IPS DF 4.7 (cell line): ENCODE measurements around the gene FANCD2OS.
"Not testable (repeated sequence)": the region's sequence is repeated elsewhere in the genome, so short reads cannot be mapped to it uniquely, and the experiment has no call there.

Experiments used
- DNase-seq: peaks from one replicate; pipeline ENCODE4 v3.0.0-alpha.2; 2013; ENCODE audit warnings: low spot score; ENCODE audit errors: extremely low read depth

The FANCD2OS gene

GRCh38 chr3:10093678-10094077 is 14.4 kb downstream of the FANCD2OS start:
- no peak for DNase-seq

- DNase-seq = not testable (repeated sequence)
Observed at GRCh38 chr3:10091387-10091786, 16.7 kb downstream of the FANCD2OS start.

GRCh38 chr3:10090774-10091173 is 17.3 kb downstream of the FANCD2OS start:
- not testable (repeated sequence) for DNase-seq

- no peak for DNase-seq
Observed at GRCh38 chr3:10090179-10090578, 17.9 kb downstream of the FANCD2OS start.

- DNase-seq = no peak
Observed at GRCh38 chr3:10088256-10088655, 19.8 kb downstream of the FANCD2OS start.

GRCh38 chr3:10085738-10086137 is 22.3 kb downstream of the FANCD2OS start:
- no peak for DNase-seq

- DNase-seq = no peak
Observed at GRCh38 chr3:10081871-10082270, 26.2 kb downstream of the FANCD2OS start.

GRCh38 chr3:10074666-10075065 is 33.4 kb downstream of the FANCD2OS start:
- DNase-seq = no peak

- DNase-seq = not testable (repeated sequence)
Observed at GRCh38 chr3:10070077-10070476, 38.0 kb downstream of the FANCD2OS start.

GRCh38 chr3:10055097-10055496 is 53.0 kb downstream of the FANCD2OS start:
- no peak for DNase-seq
